Muscle of leg (tissue), 11 donors: ENCODE results near the gene LDLRAD4. TPM values are rescaled to one million over a fixed set of nuclear protein-coding genes. Genes with fewer than 3 reads are reported as not detected.
A peak's percentile ranks its signal among the peaks of the same experiment; 100 is the strongest.

Experiments
- DNase-seq: peaks from one replicate; pipeline ENCODE4 v3.0.0; 2013
- H3K27ac ChIP-seq: one replicate; pipeline ENCODE4 v1.5.1; 2013; ENCODE audit warnings: mild to moderate bottlenecking, low read length, control low read depth
- H3K27me3 ChIP-seq: one replicate; pipeline ENCODE4 v1.6.1; 2013; ENCODE audit warnings: low read length; ENCODE audit not compliant: control insufficient read depth, insufficient read depth
- H3K36me3 ChIP-seq: one replicate; pipeline ENCODE4 v1.6.1; 2013; ENCODE audit warnings: low read length; ENCODE audit not compliant: control insufficient read depth, insufficient read depth
- H3K4me1 ChIP-seq: one replicate; pipeline ENCODE4 v1.6.1; 2013; ENCODE audit warnings: low read length; ENCODE audit not compliant: control insufficient read depth, insufficient read depth
- H3K4me3 ChIP-seq: one replicate; pipeline ENCODE4 v1.5.1; 2013; ENCODE audit warnings: low read length, control low read depth
- H3K9me3 ChIP-seq: replicated peaks from 2 replicates; pipeline ENCODE4 v1.6.1; 2013; ENCODE audit warnings: low read depth, low read length; ENCODE audit not compliant: control insufficient read depth
- WGBS: methylation state at CpG from one replicate; pipeline ENCODE4 v1.1.5; 2013; ENCODE audit warnings: missing lambda C conversion rate; ENCODE audit not compliant: insufficient coverage; 5-methylcytosine and 5-hydroxymethylcytosine counted together
- polyA plus RNA-seq, 8 donors: library from polyadenylated mRNA; unstranded; fragments of 120-200 nt; gene quantifications; one replicate each; pipeline versions ENCODE4 v1.2.1 to v1.2.3, GENCODE V29; 2013; ENCODE audit warnings: inconsistent platforms in 1 of 8, low replicate concordance in 1 of 8; ENCODE audit not compliant: insufficient read length in 8 of 8, insufficient read depth in 1 of 8
- total RNA-seq: library from RNA; stranded (reverse); fragments of 120-200 nt; gene quantifications from one replicate; pipeline ENCODE4 v1.2.4, GENCODE V29; 2013

Gene LDLRAD4
- total and polyA plus RNA-seq, 9 donors: 9.0 to 20.8 (median 14.4) TPM

- H3K27ac ChIP-seq: no peak overlapping the region
- peaks cover 42% of the 10 kb centered on the region for H3K4me1 ChIP-seq
- H3K36me3 ChIP-seq: no peaks in the 10 kb centered on the region
- no peaks in the 10 kb centered on the region for H3K27me3 ChIP-seq
- 89% methylated on average over 21 of the region's 25 CpGs for WGBS
- no peak for DNase-seq
- H3K9me3 ChIP-seq: no peaks in the 10 kb centered on the region
- no peak overlapping the region for H3K4me3 ChIP-seq
These were observed 325.5 kb downstream of the LDLRAD4 start for GRCh38 chr18:13543811-13544732.

DNA sequence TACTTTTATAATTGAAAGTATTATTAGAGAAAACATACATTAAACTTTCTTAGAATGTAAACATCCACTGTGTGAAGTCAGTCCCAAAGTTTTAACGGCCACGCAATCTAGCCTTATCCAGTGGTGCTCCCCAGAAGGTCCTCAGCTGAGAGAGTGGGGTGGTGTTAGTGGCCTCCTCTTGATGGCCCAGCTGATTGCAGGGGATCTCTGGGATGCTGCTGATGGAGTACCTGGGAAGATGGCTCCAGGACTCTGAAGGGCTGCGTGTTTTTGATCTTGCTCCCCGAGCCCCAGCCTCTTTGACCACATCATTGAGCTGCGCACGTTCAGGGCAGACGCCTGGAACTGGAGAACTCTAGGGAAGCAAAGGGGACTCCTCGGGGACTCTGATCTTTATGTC is 326.4 kb downstream of the LDLRAD4 start:
- WGBS: 90% methylated on average over 5 of the region's 8 CpGs
- Histone ChIP-seq H3K36me3 (no peaks in the 10 kb centered on the region), H3K4me1 (peaks cover 47% of the 10 kb centered on the region), H3K27ac (no peak overlapping the region), H3K4me3 (no peak overlapping the region), H3K27me3 (no peaks in the 10 kb centered on the region), H3K9me3 (no peaks in the 10 kb centered on the region)
- DNase-seq: no peak

DNA sequence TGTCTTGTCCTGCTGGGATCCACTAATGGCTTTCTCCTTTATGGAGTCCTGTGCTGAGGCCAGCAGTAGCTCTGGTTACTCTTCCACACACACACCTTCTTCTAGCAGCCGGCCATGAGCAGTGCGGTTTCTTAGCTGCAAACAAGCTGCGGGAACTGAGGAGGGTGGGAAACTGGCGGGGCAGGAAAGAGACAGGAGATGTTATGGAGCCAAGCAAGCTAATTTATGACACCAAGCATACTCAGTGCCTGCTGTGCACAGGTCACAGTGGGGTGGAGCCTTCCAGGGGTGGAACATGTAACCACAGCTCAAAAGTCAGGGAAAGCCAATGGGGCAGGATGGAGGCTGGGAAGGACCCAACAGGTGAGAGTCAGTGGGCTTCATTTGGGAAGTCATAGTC is 327.0 kb downstream of the LDLRAD4 start:
- Histone ChIP-seq H3K4me1 (peaks cover 52% of the 10 kb centered on the region), H3K9me3 (no peaks in the 10 kb centered on the region), H3K4me3 (no peak overlapping the region), H3K36me3 (no peaks in the 10 kb centered on the region), H3K27me3 (no peaks in the 10 kb centered on the region), H3K27ac (no peak overlapping the region)
- no peak for DNase-seq
- 75% methylated on average over 4 of the region's 4 CpGs for WGBS

GRCh38 chr18:13545955-13546354 is 327.4 kb downstream of the LDLRAD4 start:
- no peak overlapping the region for H3K4me3 ChIP-seq
- 100% methylated on average over 1 of the region's 4 CpGs for WGBS
- no peak overlapping the region for H3K27ac ChIP-seq
- H3K36me3 ChIP-seq: no peaks in the 10 kb centered on the region
- no peaks in the 10 kb centered on the region for H3K9me3 ChIP-seq
- peaks cover 52% of the 10 kb centered on the region for H3K4me1 ChIP-seq
- H3K27me3 ChIP-seq: no peaks in the 10 kb centered on the region
- no peak for DNase-seq

DNA sequence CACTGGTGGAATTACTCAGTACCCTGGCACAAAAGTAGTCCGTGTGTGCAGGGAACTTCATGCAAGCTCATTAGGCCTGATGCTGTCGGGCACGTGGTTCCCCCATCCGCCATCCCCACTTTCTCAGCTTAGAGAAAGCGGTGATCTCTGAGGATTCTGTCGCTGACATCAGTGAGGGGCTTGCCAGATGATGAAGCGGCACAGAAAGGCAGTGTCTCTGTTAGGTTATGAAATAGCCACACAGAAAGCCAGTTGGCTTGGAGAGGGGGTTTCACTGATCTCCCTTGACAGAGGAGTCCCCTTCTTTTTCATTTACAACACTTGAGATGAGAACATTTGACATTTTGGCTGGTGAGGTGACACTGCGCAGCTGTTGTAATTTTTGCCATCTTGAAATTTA is 328.1 kb downstream of the LDLRAD4 start:
- Histone ChIP-seq H3K27ac (no peak overlapping the region), H3K4me3 (no peak overlapping the region), H3K4me1 (peaks cover 51% of the 10 kb centered on the region), H3K27me3 (no peaks in the 10 kb centered on the region), H3K9me3 (no peaks in the 10 kb centered on the region), H3K36me3 (no peaks in the 10 kb centered on the region)
- peak; percentile 44 for DNase-seq
- WGBS: 89% methylated on average over 5 of the region's 8 CpGs

DNA sequence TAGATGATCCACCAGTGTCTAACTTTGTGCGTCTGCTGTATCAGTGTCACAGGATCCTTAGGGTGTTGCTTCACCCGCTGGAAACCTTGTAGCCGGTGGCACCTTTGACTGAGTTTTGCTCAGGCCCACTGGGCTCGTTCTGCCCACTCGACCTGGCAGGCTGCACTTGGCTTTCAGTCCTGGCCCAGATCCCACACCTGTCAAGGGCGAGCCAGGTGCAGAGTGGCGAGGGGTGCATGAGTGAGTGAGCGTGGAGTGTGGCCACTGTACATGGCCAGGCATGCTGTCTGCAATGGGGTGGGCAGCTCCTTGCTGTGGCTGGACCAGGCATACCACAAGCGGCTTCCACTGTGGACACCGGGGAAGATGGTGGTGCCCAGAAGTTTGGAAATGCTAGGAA is 328.8 kb downstream of the LDLRAD4 start:
- WGBS: 86% methylated on average over 10 of the region's 10 CpGs
- Histone ChIP-seq H3K4me3 (no peak overlapping the region), H3K27me3 (peaks cover 2% of the 10 kb centered on the region), H3K36me3 (no peaks in the 10 kb centered on the region), H3K4me1 (peaks cover 51% of the 10 kb centered on the region), H3K9me3 (no peaks in the 10 kb centered on the region), H3K27ac (no peak overlapping the region)
- no peak for DNase-seq

DNA sequence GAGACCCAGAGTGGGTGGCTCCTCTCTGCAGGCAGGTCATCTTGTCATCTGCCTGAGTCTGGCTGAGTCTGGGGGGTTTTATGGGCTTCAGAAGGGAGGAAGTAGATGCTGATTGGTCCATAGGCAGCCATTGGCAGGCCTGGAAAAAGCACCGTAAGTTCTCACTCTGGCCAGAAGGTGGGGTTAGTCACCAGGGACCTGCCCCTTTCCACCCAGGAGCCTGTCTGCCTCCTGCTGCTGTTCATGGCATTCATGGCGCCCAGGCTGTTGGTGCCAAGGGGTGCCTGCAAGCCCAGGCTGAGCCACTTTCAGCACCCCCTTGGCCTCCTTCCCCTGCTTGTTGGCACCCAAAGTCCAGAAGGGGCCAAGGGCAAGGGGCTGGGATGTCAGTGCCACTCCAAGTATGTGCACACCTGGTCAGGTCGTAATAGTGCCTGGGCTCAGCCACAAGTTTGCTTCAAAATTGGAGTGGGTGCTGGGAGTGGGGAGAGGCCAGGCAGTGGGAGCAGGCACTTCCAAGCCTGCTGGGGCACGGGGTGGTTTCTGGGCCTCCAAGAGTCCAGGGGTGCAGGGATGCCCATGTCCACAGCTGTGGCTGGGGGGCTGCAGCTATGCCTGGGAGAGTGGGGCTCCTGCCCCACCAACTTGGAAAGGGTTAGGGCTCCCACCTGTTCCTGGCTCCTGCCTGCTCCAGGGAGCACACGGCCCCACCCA is 329.7 kb downstream of the LDLRAD4 start:
- H3K4me1 ChIP-seq: peaks cover 49% of the 10 kb centered on the region
- no peaks in the 10 kb centered on the region for H3K36me3 ChIP-seq
- WGBS: 85% methylated on average over 3 of the region's 5 CpGs

DNA sequence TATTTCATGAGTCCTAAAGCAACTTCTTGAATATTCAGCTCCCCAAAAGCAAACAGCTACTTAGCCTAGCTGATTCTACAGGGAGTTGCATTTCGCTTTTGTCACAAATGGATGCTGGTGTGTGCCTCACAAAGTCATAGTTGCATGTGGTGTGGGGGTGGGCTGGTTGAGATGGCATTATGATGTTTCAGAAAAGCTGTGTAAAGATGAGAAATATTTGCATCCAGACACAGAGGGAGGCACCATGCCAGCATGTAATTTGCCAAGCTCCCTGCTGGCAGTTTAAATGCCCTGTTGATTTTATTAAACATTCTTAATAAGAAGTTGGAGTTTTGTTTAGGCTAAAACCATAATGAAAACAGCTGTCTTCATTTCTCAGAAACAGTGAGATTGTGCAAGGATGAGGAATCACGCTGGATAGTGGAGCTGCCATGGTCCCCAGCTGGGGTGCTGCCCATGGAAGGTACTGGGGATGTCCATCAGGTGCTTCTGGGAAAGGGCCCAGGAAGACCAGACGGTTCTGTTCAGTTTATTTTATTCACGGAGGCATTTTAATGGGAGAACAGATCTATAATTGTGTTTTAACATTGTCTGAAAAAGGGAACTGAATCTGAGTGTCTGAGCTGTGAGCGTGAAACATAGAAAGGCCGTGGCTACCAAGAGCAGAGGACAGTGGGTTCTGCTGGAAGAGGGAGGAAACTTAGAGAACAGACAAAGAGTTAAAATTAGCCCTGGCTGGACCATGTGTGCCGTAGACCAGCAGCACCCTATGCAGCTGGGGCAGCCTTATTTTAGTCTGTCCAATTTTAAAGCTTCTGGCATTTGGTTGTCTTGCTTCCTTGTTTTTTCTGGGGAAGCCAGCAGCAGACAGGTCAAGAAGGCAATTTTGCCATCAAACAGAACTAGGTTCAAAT is 330.7 kb downstream of the LDLRAD4 start:
- 50% methylated on average over 7 of the region's 7 CpGs for WGBS
- no peak overlapping the region for H3K4me3 ChIP-seq
- no peaks in the 10 kb centered on the region for H3K9me3 ChIP-seq
- H3K27ac ChIP-seq: peak overlapping the region; percentile 26
- peak; percentile 55 for DNase-seq
- peaks cover 42% of the 10 kb centered on the region for H3K4me1 ChIP-seq
- peaks cover 3% of the 10 kb centered on the region for H3K27me3 ChIP-seq
- no peaks in the 10 kb centered on the region for H3K36me3 ChIP-seq

More for the DNA sequence above, 329.7 kb downstream of the LDLRAD4 start:
- no peak overlapping the region for H3K27ac ChIP-seq
- H3K27me3 ChIP-seq: peaks cover 3% of the 10 kb centered on the region
- no peak overlapping the region for H3K4me3 ChIP-seq
- DNase-seq: no peak
- no peaks in the 10 kb centered on the region for H3K9me3 ChIP-seq

GRCh38 chr18:13549880-13550232 is 331.3 kb downstream of the LDLRAD4 start:
- Histone ChIP-seq H3K27me3 (peaks cover 3% of the 10 kb centered on the region), H3K4me3 (no peak overlapping the region), H3K4me1 (peaks cover 42% of the 10 kb centered on the region), H3K9me3 (no peaks in the 10 kb centered on the region), H3K36me3 (no peaks in the 10 kb centered on the region), H3K27ac (no peak overlapping the region)
- 0% methylated on average over 3 of the region's 5 CpGs for WGBS
- peak; percentile 70 for DNase-seq
